PC-9 (cell line): ENCODE measurements around the gene ACTN1. TPM values are rescaled to one million over a fixed set of nuclear protein-coding genes. Genes with fewer than 3 reads are reported as not detected.

ENCODE experiments used
- BruUV-seq: library from RNA; stranded (reverse); fragments of 400-500 nt; replicated peaks from 2 replicates; lab custom pipeline; 2021; lab: Mats Ljungman, UMichigan
- CTCF ChIA-PET: fragments of 300-600 bp; sonication (Branson Sonifier 250); formaldehyde crosslinking; loops from one replicate; lab custom pipeline; 2022; ENCODE audit warnings: antibody characterized with exemption; lab: Charles Lee
- POLR2A ChIA-PET: fragments of 300-600 bp; sonication (Branson Sonifier 250); formaldehyde crosslinking; loops from one replicate; lab custom pipeline; 2022; ENCODE audit warnings: antibody characterized with exemption; ENCODE audit not compliant: unreplicated experiment; lab: Charles Lee
- DNase-seq, 2 experiments: peaks; one replicate each; pipeline versions ENCODE4 v3.0.0 to v3.0.0-alpha.2; 2015 to 2022; ENCODE audit warnings: mixed read lengths in 1 of 2
- H2AFZ ChIP-seq: fragments of 200-600 bp; sonication (generic); 2 replicates; pipeline ENCODE4 v1.8.1; 2017; ENCODE audit warnings: antibody characterized with exemption
- H3F3A ChIP-seq: fragments of 200-600 bp; sonication (generic); 2 replicates; pipeline ENCODE4 v1.8.1; 2017; ENCODE audit warnings: antibody characterized with exemption, mild to moderate bottlenecking, low read depth; ENCODE audit not compliant: insufficient read depth
- H3K27ac ChIP-seq: fragments of 200-600 bp; sonication (generic); 2 replicates; pipeline ENCODE4 v1.6.1; 2016; ENCODE audit warnings: mixed run types
- H3K27me3 ChIP-seq: fragments of 200-600 bp; sonication (generic); 2 replicates; pipeline ENCODE4 v1.6.1; 2016; ENCODE audit warnings: low read depth, mixed run types; ENCODE audit not compliant: insufficient read depth
- H3K36me3 ChIP-seq: fragments of 200-600 bp; sonication (generic); 2 replicates; pipeline ENCODE4 v1.6.1; 2016; ENCODE audit warnings: low read depth, mixed run types
- H3K4me1 ChIP-seq: fragments of 200-600 bp; sonication (generic); replicated peaks from 2 replicates; pipeline ENCODE4 v1.6.1; 2016; ENCODE audit warnings: mixed run types; ENCODE audit not compliant: insufficient read depth
- H3K4me2 ChIP-seq: fragments of 200-600 bp; sonication (generic); 2 replicates; pipeline ENCODE4 v1.6.1; 2017; ENCODE audit warnings: mixed run types
- H3K4me3 ChIP-seq: fragments of 200-600 bp; sonication (generic); 2 replicates; pipeline ENCODE4 v1.6.1; 2016; ENCODE audit warnings: mixed run types
- H3K79me2 ChIP-seq: fragments of 200-600 bp; sonication (generic); 2 replicates; pipeline ENCODE4 v1.6.1; 2017; ENCODE audit warnings: low read depth, mixed run types
- H3K9me2 ChIP-seq: fragments of 200-600 bp; sonication (generic); 2 replicates; pipeline ENCODE4 v1.8.1; 2017; ENCODE audit warnings: mild to moderate bottlenecking; ENCODE audit not compliant: insufficient read depth
- H3K9me3 ChIP-seq: fragments of 200-600 bp; sonication (generic); 2 replicates; pipeline ENCODE4 v1.8.1; 2016; ENCODE audit warnings: low read depth; ENCODE audit not compliant: insufficient read depth
- H4K20me1 ChIP-seq: fragments of 200-600 bp; sonication (generic); 2 replicates; pipeline ENCODE4 v1.8.1; 2017; ENCODE audit not compliant: insufficient read depth
- EZH2 ChIP-seq: fragments of 200-600 bp; sonication (generic); IDR thresholded peaks from 2 replicates; pipeline ENCODE4 v1.8.0; 2017; ENCODE audit warnings: antibody characterized with exemption, low read depth
- intact Hi-C: fragments of 100-400 bp; cut with micrococcal nuclease; formaldehyde crosslinking; loops from one replicate; pipeline ENCODE4 v1.10.0; 2022; ENCODE audit not compliant: unreplicated experiment
- total RNA-seq: library from RNA; stranded (reverse); gene quantifications from 2 replicates; pipeline ENCODE4 v1.2.3, GENCODE V29; 2021
- TF ChIP-seq, protein P1 (sequence below): fragments of 200-600 bp; sonication (generic); conservative IDR thresholded peaks from 2 replicates; pipeline ENCODE4 v1.6.1; 2017; ENCODE audit warnings: mixed run types, antibody characterized with exemption, mild to moderate bottlenecking, moderate library complexity

Gene ACTN1
- total RNA-seq, 1 experiment from 2014 or later: 314 TPM

DNA sequence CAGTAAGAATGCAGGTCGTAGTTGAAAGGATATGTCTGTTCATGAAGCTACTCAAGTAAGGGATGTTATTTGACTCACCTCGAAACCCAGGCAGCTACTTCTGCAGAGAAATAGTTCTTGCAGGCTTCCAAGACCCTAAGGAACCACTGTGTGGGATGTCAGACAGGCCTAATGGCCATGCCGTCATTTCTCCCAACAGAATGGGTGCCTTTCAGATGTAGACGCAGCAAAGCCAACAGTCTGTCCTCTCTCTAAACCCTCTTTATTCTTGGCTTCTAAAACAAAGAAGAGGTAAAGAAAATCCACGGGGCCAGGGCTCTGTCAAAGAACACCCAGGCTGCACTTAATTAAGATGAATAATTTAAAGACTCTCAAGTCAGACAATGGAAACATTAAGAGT, 19.0 kb upstream of the ACTN1 start:
- Histone ChIP-seq H3K4me2 (no peak overlapping the region), H3F3A (peaks cover 5% of the 10 kb centered on the region; the same call in 1 of the 2 replicates), H3K79me2 (no peaks in the 10 kb centered on the region), H3K4me3 (no peak overlapping the region), H3K27ac (no peak overlapping the region), H2AFZ (no peak overlapping the region), H3K9me3 (no peaks in the 10 kb centered on the region), H4K20me1 (no peaks in the 10 kb centered on the region), H3K4me1 (no peaks in the 10 kb centered on the region), H3K27me3 (no peaks in the 10 kb centered on the region), H3K9me2 (no peaks in the 10 kb centered on the region), H3K36me3 (no peaks in the 10 kb centered on the region)
- ChIA-PET CTCF (no interaction called here), POLR2A (no interaction called here)
- no peak for TF ChIP-seq EZH2
- TF ChIP-seq, protein P1, sequence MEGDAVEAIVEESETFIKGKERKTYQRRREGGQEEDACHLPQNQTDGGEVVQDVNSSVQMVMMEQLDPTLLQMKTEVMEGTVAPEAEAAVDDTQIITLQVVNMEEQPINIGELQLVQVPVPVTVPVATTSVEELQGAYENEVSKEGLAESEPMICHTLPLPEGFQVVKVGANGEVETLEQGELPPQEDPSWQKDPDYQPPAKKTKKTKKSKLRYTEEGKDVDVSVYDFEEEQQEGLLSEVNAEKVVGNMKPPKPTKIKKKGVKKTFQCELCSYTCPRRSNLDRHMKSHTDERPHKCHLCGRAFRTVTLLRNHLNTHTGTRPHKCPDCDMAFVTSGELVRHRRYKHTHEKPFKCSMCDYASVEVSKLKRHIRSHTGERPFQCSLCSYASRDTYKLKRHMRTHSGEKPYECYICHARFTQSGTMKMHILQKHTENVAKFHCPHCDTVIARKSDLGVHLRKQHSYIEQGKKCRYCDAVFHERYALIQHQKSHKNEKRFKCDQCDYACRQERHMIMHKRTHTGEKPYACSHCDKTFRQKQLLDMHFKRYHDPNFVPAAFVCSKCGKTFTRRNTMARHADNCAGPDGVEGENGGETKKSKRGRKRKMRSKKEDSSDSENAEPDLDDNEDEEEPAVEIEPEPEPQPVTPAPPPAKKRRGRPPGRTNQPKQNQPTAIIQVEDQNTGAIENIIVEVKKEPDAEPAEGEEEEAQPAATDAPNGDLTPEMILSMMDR: no peak
- DNase-seq: no peak
- intact Hi-C loops: no loop called here
- BruUV-seq: no TSS peak

DNA sequence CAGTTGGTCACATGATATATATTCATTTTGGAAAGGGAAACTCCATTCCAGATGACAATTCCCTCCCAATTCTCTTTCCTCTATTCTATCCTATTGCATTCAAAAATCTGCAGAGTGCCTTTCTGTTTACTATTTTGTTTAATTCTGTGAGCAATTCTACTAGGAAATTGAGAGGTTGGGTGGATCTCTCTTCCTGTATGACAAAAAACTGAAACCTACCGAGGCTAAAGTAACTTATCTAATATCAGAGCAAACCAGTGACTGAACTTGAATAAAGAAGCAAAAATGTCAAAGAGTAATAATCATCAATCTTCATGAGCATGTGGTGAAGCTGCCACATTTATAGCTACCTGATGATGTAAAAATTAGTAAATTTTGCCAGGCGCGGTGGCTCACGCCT, 16.6 kb upstream of the ACTN1 start:
- DNase-seq: no peak
- no peaks in the 10 kb centered on the region for H3K27me3 ChIP-seq
- no peak overlapping the region for H2AFZ ChIP-seq
- POLR2A ChIA-PET: interaction anchor here (0.6 kb wide), 1 partner anchor 39 kb away, joined by 3 read pairs; no protein-coding TSS in a partner anchor
- no peaks in the 10 kb centered on the region for H3K9me2 ChIP-seq
- no peak overlapping the region for H3K4me3 ChIP-seq
- no peaks in the 10 kb centered on the region for H3K36me3 ChIP-seq
- TF ChIP-seq, protein P1: no peak
- no peak for TF ChIP-seq EZH2
- BruUV-seq: no TSS peak
- H3K79me2 ChIP-seq: no peaks in the 10 kb centered on the region
- H4K20me1 ChIP-seq: no peaks in the 10 kb centered on the region
- H3K27ac ChIP-seq: no peak overlapping the region
- no peaks in the 10 kb centered on the region for H3F3A ChIP-seq
- CTCF ChIA-PET: no interaction called here
- intact Hi-C loops: no loop called here
- H3K4me2 ChIP-seq: no peak overlapping the region
- no peaks in the 10 kb centered on the region for H3K9me3 ChIP-seq
- H3K4me1 ChIP-seq: no peaks in the 10 kb centered on the region

DNA sequence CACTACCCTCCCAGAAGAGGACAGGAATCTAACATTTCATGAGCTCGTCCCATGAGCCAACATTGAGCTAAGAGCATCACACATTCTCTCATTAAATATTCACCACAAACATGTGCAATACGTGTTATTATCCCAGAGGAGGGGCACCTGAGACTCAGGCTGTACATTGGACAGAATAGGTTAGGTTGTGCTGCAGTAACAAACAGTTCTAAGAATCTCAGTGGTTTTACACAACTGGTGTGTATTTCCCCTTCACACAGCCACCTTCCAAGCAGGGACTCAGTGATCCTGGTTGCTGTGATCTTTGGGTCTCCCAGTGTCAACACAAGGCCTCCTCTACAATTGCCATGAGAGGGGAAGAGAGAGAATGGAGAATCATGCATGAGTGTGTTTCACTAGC, 15.0 kb upstream of the ACTN1 start:
- no peak overlapping the region for H3K4me2 ChIP-seq
- POLR2A ChIA-PET: no interaction called here
- intact Hi-C loops: no loop called here
- BruUV-seq: no TSS peak
- H3K9me3 ChIP-seq: no peaks in the 10 kb centered on the region
- H3K27ac ChIP-seq: no peak overlapping the region
- H3K9me2 ChIP-seq: no peaks in the 10 kb centered on the region
- CTCF ChIA-PET: no interaction called here
- no peak overlapping the region for H2AFZ ChIP-seq
- no peaks in the 10 kb centered on the region for H4K20me1 ChIP-seq
- no peak for DNase-seq
- H3F3A ChIP-seq: no peaks in the 10 kb centered on the region
- no peak for TF ChIP-seq EZH2
- TF ChIP-seq, protein P1: no peak
- no peaks in the 10 kb centered on the region for H3K36me3 ChIP-seq
- H3K27me3 ChIP-seq: no peaks in the 10 kb centered on the region
- H3K79me2 ChIP-seq: no peaks in the 10 kb centered on the region
- H3K4me1 ChIP-seq: no peaks in the 10 kb centered on the region
- H3K4me3 ChIP-seq: no peak overlapping the region
